Common myeloid progenitor, CD34-positive (primary cell): ENCODE results near the gene MRPL4.

Experiments used
- CTCF ChIA-PET: fragments of 350-600 bp; sonication (Branson Sonifier 250); formaldehyde crosslinking; loops from one replicate; lab custom pipeline; 2021; ENCODE audit warnings: antibody characterized with exemption; lab: Charles Lee
- POLR2A ChIA-PET: fragments of 350-600 bp; sonication (Branson Sonifier 250); formaldehyde crosslinking; loops from one replicate; lab custom pipeline; 2021; ENCODE audit warnings: antibody characterized with exemption; lab: Charles Lee
- DNase-seq, 3 donors: peaks; one replicate each; pipeline versions ENCODE4 v3.0.0 to v3.0.0-alpha.2; 2013
- H3K27ac ChIP-seq, 2 experiments: 1 replicate in 1 of 2; 2 replicates in 1 of 2; pipeline ENCODE4 v1.7.0; 2013; ENCODE audit warnings: inconsistent platforms in 2 of 2, low read length in 2 of 2, mild to moderate bottlenecking in 2 of 2, low read depth in 1 of 2, moderate library complexity in 1 of 2; ENCODE audit not compliant: severe bottlenecking in 2 of 2, insufficient read depth in 1 of 2, poor library complexity in 1 of 2
- H3K27me3 ChIP-seq, 5 experiments: replicated peaks in 2 of 5; 1 replicate in 3 of 5; 2 replicates in 2 of 5; pipeline versions ENCODE4 v1.6.1 to v1.7.0; 2013; ENCODE audit warnings: low read length in 4 of 5, mild to moderate bottlenecking in 2 of 5, moderate library complexity in 2 of 5, inconsistent platforms in 1 of 5; ENCODE audit not compliant: insufficient read depth in 5 of 5, control insufficient read depth in 4 of 5
- H3K36me3 ChIP-seq, 4 experiments: 1 replicate in 2 of 4; 2 replicates in 2 of 4; pipeline versions ENCODE4 v1.6.1 to v1.7.0; 2013; ENCODE audit warnings: low read length in 3 of 4, control low read depth in 1 of 4, mild to moderate bottlenecking in 1 of 4; ENCODE audit not compliant: control insufficient read depth in 4 of 4, insufficient read depth in 4 of 4
- H3K4me1 ChIP-seq, 4 experiments: 1 replicate in 3 of 4; 2 replicates in 1 of 4; pipeline versions ENCODE4 v1.6.1 to v1.7.1; 2013; ENCODE audit warnings: low read length in 3 of 4, mild to moderate bottlenecking in 3 of 4, control low read depth in 1 of 4, inconsistent platforms in 1 of 4, moderate library complexity in 1 of 4; ENCODE audit not compliant: control insufficient read depth in 4 of 4, insufficient read depth in 4 of 4; ENCODE audit errors: control extremely low read depth in 1 of 4
- H3K4me3 ChIP-seq, 7 experiments: 1 replicate in 4 of 7; 2 replicates in 3 of 7; pipeline versions ENCODE4 v1.5.1 to v1.7.0; 2013; ENCODE audit warnings: mild to moderate bottlenecking in 7 of 7, low read length in 6 of 7, moderate library complexity in 6 of 7, inconsistent platforms in 2 of 7, low read depth in 2 of 7, control low read depth in 1 of 7; ENCODE audit not compliant: insufficient read depth in 4 of 7, control insufficient read depth in 1 of 7; ENCODE audit errors: extremely low read depth in 1 of 7
- H3K9me3 ChIP-seq, 5 experiments: 1 replicate in 4 of 5; 2 replicates in 1 of 5; pipeline versions ENCODE4 v1.6.1 to v1.7.1; 2013; ENCODE audit warnings: low read length in 4 of 5, mild to moderate bottlenecking in 2 of 5, inconsistent platforms in 1 of 5, low read depth in 1 of 5, moderate library complexity in 1 of 5; ENCODE audit not compliant: control insufficient read depth in 4 of 5, insufficient read depth in 2 of 5; ENCODE audit errors: control extremely low read depth in 1 of 5
- WGBS: methylation state at CpG from one replicate; pipeline ENCODE4 v1.1.5; 2013; ENCODE audit not compliant: insufficient coverage; 5-methylcytosine and 5-hydroxymethylcytosine counted together

Gene MRPL4

DNA sequence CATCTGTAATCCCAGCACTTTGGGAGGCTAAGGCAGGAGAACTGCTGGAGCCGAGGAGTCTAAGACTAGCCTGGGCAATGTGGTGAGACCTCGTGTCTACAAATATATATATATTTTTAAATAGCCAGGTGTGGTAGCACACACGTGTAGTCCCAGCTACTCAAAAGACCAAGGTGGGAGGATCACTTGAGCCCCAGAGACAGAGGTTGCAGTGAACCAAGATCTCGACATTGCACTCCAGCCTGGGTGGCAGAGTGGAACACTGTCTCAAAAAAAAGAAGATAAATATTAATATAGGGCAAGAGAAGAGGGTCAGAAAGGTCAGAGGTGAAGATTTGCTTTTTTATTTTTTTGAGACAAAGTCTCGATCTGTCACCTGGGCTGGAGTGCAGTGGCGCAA lies 5.5 kb upstream of the MRPL4 start:
- Histone ChIP-seq H3K4me3 (no peak overlapping the region), H3K36me3 (no peaks in the 10 kb centered on the region), H3K9me3 (no peaks in the 10 kb centered on the region), H3K27me3 (no peaks in the 10 kb centered on the region), H3K4me1 (peaks cover 0 to 6% (median 5%) of the 10 kb centered on the region in 4 experiments), H3K27ac (no peak overlapping the region)
- 96% methylated on average over 3 of the region's 6 CpGs for WGBS
- POLR2A ChIA-PET: interaction anchor here (1.4 kb wide), 1 partner anchor 15 kb away, joined by 4 read pairs; the partner anchor contains the start of gene S1PR2
- DNase-seq: no peak
- CTCF ChIA-PET: interaction anchor here (1.1 to 1.9 kb wide), 2 partner anchors 25 to 86 kb away, joined by 3 to 6 read pairs; no protein-coding TSS in a partner anchor

DNA sequence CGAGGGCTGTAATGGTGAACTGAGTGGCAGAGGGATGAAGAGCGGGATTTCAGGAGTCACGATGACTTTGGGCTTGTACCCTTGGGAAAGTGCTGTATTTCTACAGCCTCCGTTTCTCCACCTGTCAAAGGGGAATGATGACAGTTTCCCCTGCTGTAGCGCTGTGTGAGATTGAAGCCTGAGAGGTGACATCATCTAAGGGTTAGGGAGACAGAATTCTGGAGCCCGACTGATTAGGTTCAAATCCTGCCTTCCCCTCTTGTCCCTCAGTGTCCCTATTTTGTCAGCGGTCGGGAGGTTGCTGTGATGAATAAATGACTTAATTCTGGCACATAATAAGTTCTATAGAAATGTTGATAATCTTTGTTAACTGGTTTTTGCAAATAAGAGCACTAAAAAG lies 693 bp downstream of the MRPL4 start:
- Histone ChIP-seq H3K36me3 (peaks cover 4 to 34% (median 25%) of the 10 kb centered on the region in 4 experiments), H3K4me1 (peaks cover 5 to 19% (median 15%) of the 10 kb centered on the region in 4 experiments), H3K27me3 (no peaks in the 10 kb centered on the region), H3K4me3 (peak overlapping the region; percentile 74 to 95 (median 88)), H3K9me3 (no peaks in the 10 kb centered on the region), H3K27ac (peak overlapping the region; percentile 50 to 79)
- POLR2A ChIA-PET: no interaction called here
- CTCF ChIA-PET: interaction anchor here (20.1 kb wide), 1 partner anchor 137 kb away, joined by 542 read pairs; the partner anchor contains the start of gene TYK2
- DNase-seq: no peak
- 0% methylated on average over 3 of the region's 8 CpGs for WGBS

DNA sequence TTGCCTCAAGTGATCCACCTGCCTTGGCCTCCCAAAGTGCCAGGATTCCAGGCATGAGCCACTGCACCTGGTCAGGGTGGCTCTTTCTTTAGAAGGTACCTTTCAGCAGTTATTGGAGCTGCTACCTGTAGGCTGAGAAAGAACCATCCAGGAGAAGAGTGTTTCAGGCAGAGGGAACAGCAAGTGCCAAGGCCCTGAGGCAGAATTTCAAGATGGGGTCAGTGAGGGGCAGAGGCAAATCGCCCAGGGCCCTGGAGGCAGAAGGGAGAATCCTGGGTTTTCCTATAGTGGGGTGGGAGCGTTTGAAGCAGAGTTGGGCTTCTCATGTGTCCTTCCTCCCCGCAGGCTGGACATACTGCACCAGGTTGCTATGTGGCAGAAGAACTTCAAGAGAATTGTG lies 2.2 kb downstream of the MRPL4 start:
- WGBS: 100% methylated on average over 2 of the region's 3 CpGs
- POLR2A ChIA-PET: no interaction called here

DNA sequence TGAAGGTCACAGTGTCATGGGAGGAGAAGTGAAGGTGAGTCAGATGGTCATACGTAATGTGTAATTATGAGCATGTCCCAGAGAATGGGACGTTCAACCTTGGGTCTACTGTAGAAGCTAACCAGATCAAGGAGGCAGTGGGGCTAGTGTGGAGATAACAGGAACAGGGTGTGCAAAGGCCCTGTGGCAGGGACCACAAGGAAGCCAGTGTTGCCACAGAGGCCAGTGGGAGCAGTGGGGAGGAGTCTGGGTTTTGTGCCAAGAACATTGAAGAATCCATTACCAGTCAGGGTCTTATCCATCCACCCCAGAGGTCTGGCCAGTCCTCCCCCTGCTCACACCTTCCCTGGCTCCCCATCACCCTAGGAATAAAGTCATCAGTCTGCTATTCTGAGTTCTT lies 3.3 kb downstream of the MRPL4 start:
- Histone ChIP-seq H3K4me3 (no peak overlapping the region), H3K4me1 (peaks cover 5 to 22% (median 17%) of the 10 kb centered on the region in 4 experiments), H3K9me3 (no peaks in the 10 kb centered on the region), H3K27ac (no peak overlapping the region), H3K36me3 (peaks cover 4 to 57% (median 40%) of the 10 kb centered on the region in 4 experiments), H3K27me3 (no peaks in the 10 kb centered on the region)
- ChIA-PET POLR2A (no interaction called here), CTCF (interaction anchor here (3.0 to 20.1 kb wide), 2 partner anchors 15 to 135 kb away, joined by 8 to 542 read pairs; partner anchors contain the start of genes ICAM1 and TYK2)
- WGBS: 89% methylated on average over 2 of the region's 2 CpGs
- no peak for DNase-seq

More for the DNA sequence above, 2.2 kb downstream of the MRPL4 start:
- Histone ChIP-seq H3K27me3 (no peaks in the 10 kb centered on the region), H3K9me3 (no peaks in the 10 kb centered on the region), H3K4me1 (peaks cover 5 to 21% (median 17%) of the 10 kb centered on the region in 4 experiments), H3K4me3 (no peak overlapping the region), H3K27ac (no peak overlapping the region), H3K36me3 (peaks cover 4 to 47% (median 34%) of the 10 kb centered on the region in 4 experiments)
- CTCF ChIA-PET: interaction anchor here (3.0 to 20.1 kb wide), 2 partner anchors 16 to 136 kb away, joined by 8 to 542 read pairs; partner anchors contain the start of genes ICAM1 and TYK2
- no peak for DNase-seq

DNA sequence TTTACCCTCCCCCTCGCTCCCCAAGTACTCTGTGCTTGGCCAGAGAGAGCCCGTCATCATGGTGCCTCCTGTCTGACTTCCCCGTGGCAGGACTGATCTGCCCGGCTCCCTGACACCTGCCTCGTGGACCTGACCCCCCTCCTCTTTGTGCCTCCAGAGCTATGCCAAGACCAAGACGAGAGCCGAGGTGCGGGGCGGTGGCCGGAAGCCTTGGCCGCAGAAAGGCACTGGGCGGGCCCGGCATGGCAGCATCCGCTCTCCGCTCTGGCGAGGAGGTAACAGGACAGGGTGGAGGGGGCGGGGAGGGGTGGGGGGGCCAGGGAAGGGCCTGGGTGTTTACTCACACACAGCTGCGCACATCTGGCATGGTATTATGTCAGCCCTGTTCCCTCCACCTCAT lies 4.5 kb downstream of the MRPL4 start:
- 89% methylated on average over 3 of the region's 18 CpGs for WGBS
- H3K36me3 ChIP-seq: peaks cover 4 to 57% (median 40%) of the 10 kb centered on the region in 4 experiments

DNA sequence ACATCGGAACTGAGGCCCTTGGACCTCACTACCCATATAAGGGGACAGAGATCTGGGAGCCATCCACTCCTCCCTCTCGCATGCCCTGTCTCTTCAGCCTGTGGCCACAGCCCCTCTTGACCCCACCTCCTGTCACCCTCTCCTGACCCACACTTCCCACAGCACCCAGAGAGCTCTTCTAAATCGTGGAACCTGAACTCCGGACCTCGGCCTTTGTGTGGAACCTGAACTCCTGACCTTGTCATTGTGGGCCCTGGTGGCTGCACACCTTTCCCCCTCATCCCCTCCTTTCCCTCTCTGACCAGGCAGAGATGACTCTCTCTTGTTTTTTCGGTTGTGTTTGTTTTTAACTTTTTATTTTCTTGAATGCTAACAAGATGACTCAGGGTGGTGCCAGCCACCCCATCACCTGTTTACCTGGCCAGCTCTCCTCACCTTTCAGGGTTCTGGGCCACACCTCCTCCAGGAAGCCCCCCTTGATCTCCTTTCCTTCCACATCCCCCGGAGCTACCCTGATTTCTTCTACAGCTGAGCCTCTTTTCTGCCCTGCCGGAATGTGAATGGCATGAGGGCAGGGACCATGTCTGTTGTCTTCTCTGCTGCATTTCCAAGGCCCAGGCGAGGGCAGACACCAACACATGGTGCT lies 5.1 kb downstream of the MRPL4 start:
- Histone ChIP-seq H3K27ac (no peak overlapping the region), H3K36me3 (peaks cover 4 to 57% (median 40%) of the 10 kb centered on the region in 4 experiments), H3K27me3 (no peaks in the 10 kb centered on the region), H3K4me1 (peaks cover 5 to 22% (median 15%) of the 10 kb centered on the region in 4 experiments), H3K4me3 (no peak overlapping the region), H3K9me3 (no peaks in the 10 kb centered on the region)
- ChIA-PET CTCF (interaction anchor here (3.0 to 20.1 kb wide), 2 partner anchors 13 to 133 kb away, joined by 8 to 542 read pairs; partner anchors contain the start of genes ICAM1 and TYK2), POLR2A (interaction anchor here (0.5 to 0.6 kb wide), 2 partner anchors 25 to 123 kb away, joined by 3 to 4 read pairs; partner anchors contain the start of gene TYK2)
- DNase-seq: no peak
- 96% methylated on average over 5 of the region's 9 CpGs for WGBS

More for the DNA sequence above, 4.5 kb downstream of the MRPL4 start:
- ChIA-PET CTCF (interaction anchor here (0.6 to 20.1 kb wide), 5 partner anchors 13 to 586 kb away, joined by 3 to 542 read pairs (median 3); partner anchors contain the start of genes ICAM1 and TYK2), POLR2A (interaction anchor here (0.6 kb wide), 1 partner anchor 124 kb away, joined by 3 read pairs; the partner anchor contains the start of gene TYK2)
- H3K4me3 ChIP-seq: no peak overlapping the region
- peaks cover 5 to 19% (median 14%) of the 10 kb centered on the region in 4 experiments for H3K4me1 ChIP-seq
- H3K27me3 ChIP-seq: no peaks in the 10 kb centered on the region
- H3K9me3 ChIP-seq: no peaks in the 10 kb centered on the region
- no peak overlapping the region for H3K27ac ChIP-seq
- DNase-seq: no peak
